GM19025 (cell line): ENCODE results near the gene FCN2.

ENCODE experiments used
- ATAC-seq: cut with Tn5 transposase; IDR thresholded peaks from one replicate; pipeline ENCODE4 v1.9.1; 2021; ENCODE audit warnings: mild to moderate bottlenecking, low read depth, moderate library complexity; ENCODE audit not compliant: unreplicated experiment

The FCN2 gene

DNA sequence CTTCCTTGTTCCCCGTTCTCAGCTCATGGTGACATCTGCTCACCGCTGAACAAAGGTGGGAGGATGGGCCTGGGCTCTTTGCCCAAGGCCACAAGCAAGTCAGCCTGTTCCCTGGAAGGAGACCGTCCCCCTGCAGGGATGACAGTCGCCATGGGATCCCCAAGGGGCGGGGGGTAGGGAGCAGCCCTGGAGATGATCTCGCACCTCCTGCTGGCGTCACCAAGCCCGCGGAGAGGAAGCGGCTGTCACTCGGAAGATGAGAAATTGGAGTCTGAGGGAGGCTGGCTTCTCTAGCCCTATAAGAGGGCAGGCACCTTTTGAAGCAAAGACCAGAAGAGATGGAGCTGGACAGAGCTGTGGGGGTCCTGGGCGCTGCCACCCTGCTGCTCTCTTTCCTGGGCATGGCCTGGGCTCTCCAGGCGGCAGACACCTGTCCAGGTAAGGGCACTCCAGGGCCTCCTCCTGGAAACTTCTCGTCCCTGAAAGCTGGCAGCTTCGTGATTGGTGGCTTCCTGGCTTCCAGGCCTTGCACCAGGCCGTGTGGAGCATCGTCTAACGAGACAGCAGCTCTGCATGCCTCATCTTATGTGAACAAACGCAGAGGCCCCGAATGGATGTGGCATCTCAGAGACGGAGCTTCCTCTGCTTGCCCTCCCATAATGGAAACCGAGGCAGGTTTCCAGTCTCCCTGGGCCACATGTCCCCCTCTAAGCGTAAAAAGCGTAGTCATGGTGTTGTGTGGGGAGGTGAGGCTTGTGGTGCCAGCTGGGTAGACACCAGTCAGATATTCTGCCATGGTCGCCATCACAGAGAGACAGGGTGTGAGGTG is at the start of gene FCN2:
Gene FCN2 (plus strand): TSS at position 327 of the 829 bp plus-strand sequence. CDS start 12 bp downstream, at position 339.
- ATAC-seq: no peak

DNA sequence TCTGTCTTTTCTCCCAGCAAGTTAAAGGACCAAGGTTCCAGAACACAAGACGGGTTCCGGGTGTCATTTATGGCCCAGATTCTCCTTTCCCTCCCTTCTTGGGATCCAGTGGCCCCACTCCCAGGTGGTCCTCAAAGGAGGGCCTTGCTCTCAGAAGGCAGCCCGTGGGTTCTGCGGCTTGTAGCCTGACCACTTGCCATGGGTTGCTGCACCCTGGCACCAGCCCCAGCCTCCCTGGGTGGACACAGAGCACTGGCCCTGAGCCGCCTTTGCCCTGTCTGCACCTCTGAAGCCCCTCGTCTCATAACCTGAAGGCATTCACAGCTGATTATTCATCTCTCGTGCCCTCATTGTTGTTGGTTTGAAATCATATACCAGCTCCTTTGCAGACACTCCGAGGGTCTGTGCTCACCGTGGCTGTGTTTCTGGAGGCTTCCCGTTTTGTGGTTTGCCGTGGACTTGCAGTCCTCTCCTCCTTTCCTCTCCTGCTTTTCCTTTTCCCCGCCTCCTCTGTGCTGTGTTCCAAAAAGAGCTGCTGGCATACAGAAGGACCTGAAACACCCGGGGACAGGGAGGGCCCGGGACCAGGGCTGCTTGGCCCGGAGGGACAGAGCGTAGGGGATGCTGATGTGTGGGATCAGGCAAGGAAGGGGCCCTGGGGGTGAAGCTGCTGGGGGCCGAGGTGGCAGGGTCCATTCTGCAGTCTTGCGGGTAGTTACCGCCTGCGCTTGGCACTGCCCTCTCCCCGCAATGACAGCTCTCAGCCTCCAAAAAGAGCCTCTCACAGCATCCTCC is 49.5 kb upstream of the FCN2 start:
- ATAC-seq: no peak

- no peak for ATAC-seq
Measured at GRCh38 chr9:134832471-134832870, 48.1 kb upstream of the FCN2 start.

DNA sequence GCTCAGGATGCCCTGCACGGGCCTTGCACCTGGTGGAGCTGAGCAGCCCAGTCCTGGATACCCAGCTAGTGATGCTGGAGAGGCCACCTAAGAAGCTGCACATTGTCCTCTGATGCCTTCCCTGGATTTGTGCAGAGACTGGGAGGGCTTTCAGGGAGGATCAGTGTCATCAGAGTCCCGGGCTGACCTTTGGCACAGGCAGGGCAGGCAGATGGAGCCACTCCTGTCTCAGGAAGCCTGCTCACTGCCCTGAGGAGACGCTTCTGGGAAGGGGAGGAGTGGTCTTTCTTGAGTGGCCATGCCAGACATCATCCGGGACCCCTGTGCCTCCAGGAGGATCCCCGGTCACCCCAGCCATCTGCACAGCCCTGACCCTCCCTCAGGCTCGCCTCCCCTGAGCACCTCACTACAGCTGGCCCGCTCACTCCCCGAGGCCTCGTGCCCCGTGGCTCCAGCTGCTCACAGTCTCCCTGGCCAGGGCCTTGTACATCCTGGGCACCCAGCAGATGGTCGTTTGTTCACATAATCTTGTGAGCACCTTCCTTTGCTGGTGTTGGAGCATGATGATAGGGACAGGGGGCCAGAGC is 47.2 kb upstream of the FCN2 start:
- no peak for ATAC-seq

DNA sequence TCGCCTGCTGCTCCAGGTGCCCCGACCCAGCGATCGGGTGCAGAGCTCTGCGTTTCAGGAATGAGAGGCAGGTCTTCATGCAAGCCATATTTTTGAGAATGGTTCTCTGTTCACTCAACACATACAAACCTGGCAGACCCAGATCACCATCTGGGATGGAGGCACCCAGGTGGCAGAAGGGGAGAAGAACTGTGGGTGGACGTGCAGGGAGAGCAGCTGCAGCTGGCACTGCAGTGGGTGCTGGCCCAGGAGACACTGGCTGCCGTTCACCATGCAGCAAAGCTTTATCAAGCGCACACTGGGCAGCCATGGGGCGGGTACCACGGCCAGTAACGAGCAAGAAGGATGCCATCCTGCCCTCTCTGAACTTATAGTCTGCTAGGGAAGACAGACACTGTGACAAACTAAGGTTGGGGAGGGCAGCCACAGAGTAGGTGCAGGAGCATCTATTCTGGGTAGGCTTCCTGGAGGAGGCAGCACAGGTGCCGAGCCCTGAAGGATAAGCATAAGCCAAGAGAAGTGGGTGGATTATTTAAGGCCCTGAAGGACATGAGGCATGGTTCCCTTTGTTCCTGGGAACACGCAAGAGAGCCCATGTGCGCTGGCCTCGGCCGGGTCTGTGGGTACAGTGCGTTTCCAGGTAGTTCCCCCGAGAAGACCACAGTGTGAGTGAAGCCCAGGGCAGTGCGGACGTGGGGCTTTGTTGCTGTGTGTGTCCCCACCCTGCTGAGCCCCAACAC is 46.2 kb upstream of the FCN2 start:
- ATAC-seq: no peak

GRCh38 chr9:134834957-134835419 is 45.6 kb upstream of the FCN2 start:
- ATAC-seq: no peak

- no peak for ATAC-seq
Measured at GRCh38 chr9:134835448-134835847, 45.2 kb upstream of the FCN2 start.

GRCh38 chr9:134835987-134836386 is 44.6 kb upstream of the FCN2 start:
- no peak for ATAC-seq

- ATAC-seq: no peak
Measured at GRCh38 chr9:134836406-134836970, 44.1 kb upstream of the FCN2 start.

GRCh38 chr9:134837529-134837928 is 43.1 kb upstream of the FCN2 start:
- no peak for ATAC-seq

GRCh38 chr9:134838651-134839454 is 41.8 kb upstream of the FCN2 start:
- ATAC-seq: no peak

- ATAC-seq: no peak
Measured at GRCh38 chr9:134839455-134840125, 41.0 kb upstream of the FCN2 start.

GRCh38 chr9:134840511-134840910 is 40.1 kb upstream of the FCN2 start:
- ATAC-seq: no peak

GRCh38 chr9:134841180-134841904 is 39.3 kb upstream of the FCN2 start:
- ATAC-seq: no peak

DNA sequence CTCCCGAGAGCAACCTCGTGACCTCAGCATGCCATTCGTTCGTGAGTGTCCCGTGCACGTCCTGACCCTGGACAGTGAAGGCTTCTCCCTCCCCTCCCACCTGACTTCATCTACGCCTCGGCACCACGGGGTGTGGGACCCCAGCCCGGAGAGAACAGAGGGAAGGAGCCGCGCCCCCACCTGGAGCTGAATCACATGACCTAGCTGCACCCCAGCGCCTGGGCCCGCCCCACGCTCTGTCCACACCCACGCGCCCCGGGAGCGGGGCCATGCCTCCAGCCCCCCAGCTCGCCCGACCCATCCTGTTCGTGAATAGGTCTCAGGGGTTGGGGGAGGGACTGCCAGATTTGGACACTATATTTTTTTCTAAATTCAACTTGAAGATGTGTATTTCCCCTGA is 38.3 kb upstream of the FCN2 start:
- ATAC-seq: no peak

DNA sequence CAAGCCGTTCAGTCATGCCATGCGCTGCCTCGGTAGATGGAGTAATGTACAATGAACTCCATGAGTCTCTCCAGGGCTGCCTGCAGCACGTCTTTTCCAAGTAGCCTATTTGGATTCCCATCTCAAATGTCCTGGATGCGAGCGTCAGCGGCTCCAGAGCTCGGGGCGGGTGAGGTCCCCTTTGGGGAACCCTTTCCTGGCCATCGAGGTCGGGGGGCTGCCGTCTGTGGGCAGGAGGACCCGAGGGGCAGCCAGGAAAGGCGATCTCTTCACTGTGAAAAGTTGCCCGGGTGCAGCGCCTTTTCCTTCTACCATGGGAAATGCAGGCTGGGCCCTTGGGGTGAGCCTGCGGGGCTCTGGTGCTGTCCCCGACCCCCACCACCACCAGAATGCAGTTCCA is 36.9 kb upstream of the FCN2 start:
- ATAC-seq: no peak

DNA sequence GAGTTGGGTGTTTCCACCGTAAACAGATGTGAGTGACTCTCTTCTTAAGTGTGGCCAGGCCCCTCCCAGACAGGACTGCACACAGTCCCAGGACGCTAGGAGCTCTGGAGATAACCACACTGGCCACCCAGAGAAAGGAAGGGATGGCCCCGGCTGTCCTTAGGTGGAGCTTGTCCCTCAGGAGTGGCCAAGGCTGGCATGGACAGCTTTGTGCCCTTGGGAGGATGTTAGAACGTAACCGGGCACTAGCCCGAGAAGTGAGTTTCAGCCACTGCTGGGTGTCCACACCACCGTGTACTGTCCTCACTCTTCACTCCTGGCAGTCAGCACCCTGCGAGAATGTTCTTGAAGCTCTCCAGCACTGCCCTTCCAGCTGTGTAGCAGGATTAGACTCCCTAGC is 35.8 kb upstream of the FCN2 start:
- ATAC-seq: no peak

GRCh38 chr9:134846187-134846586 is 34.4 kb upstream of the FCN2 start:
- ATAC-seq: no peak
